Stimulated activated CD4-positive, alpha-beta T cell treated with anti-CD3 and anti-CD28 coated beads, Interleukin-12 subunit alpha, Interleukin-12 subunit beta, amount 100 ng/mL, for 4 hours (primary cell): ENCODE results near the gene STARD4.

Experiments used
- DNase-seq: peaks from one replicate; pipeline ENCODE4 v3.0.0-alpha.2; 2020

The STARD4 gene, protein sequence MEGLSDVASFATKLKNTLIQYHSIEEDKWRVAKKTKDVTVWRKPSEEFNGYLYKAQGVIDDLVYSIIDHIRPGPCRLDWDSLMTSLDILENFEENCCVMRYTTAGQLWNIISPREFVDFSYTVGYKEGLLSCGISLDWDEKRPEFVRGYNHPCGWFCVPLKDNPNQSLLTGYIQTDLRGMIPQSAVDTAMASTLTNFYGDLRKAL

DNA sequence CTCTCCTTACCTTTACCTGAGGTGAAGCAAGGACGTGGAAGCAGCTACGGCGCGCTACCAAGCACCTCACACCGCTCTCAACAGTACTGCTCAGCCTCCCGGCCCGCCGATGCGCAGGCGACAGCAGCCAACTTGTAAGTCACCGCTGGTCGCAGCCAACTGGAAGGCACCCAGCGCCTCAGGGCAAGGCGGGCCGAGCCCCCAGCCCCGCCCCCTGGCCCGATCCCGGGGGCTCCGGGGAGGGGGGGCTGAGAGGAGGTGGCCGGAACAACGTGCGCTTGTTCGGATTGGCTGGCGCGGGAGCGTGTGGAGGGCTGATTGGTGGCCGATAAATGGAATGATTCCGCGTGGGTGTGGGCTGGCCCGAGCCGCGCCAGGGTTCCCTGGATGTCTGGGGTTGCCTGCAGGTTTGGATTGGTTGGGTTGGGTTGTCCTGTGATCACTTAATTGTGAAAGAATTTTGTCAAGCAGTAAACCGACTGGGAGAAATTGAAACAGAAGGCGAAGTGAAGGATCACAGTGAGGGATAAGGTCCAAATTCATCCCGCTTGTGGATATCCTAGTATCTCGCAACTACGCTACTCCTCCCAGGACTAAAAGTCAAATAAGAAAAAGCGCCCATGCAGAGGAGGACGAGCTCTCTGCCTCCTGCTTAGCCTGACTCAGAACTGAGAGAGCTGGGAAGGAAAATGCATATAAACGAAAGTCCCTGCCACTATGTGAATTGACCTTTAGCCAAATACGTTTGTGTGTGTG lies at the start of gene STARD4:
TSS of gene STARD4 (minus strand) at position 161 of the 756 bp plus-strand sequence. CDS start 5,102 bp downstream, outside the sequence.
- peak; percentile 87 for DNase-seq

DNA sequence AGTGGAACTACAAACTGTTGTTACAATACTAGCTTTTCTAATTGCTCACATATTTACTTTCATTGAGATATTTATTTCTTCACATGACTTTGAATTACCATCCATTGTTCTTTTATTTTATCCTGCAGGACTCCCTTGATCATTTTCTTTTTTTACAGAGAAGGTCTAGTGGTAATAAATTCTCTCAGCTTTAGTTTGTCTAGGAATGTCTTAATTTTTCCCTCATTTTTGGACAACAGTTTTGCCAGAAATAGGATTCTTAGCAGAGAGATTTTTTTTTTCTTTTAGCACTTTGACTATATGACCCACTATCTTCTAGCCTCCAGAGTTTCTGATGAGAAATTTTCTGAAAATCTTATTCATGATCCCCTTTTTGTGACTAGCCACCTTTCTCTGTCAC lies 47.3 kb upstream of the STARD4 start:
- DNase-seq = no peak

DNA sequence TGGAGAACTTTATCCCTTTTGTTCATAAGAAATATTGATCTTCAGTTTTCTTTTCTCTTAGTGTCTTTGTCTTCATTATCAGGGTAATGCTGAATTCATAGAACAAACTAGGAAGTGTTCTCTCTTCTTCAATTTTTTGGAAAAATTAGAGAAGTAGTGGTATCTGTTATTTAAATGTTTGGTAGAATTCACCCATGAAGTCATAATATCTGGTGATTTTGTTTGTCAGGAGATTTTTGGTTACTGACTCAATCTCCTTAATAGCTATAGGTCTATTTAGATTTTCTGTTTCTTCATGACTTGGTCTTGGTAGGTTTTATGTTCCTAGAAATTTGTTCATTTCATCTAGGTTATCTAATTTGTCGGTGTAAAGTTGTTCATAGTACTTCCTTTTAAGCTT lies 45.4 kb upstream of the STARD4 start:
- no peak for DNase-seq

DNA sequence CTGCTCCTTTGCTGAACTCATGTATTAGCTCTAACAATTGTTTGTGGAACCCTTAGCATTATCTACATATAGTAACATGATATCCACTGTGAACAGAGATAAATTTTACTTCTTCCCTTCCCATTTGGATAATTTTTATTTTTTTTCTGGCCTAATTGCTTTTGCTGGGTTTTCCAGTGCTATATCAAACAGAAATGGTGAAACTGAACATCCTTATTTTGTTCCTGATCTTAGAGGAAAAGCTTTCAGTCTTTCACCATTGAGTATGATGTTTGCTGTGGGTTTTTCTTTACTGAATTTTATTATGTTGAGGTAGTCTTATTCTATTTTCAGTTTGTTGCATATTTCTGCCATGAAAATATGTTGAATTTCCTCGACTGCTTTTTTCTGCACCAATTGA lies 44.8 kb upstream of the STARD4 start:
- no peak for DNase-seq

DNA sequence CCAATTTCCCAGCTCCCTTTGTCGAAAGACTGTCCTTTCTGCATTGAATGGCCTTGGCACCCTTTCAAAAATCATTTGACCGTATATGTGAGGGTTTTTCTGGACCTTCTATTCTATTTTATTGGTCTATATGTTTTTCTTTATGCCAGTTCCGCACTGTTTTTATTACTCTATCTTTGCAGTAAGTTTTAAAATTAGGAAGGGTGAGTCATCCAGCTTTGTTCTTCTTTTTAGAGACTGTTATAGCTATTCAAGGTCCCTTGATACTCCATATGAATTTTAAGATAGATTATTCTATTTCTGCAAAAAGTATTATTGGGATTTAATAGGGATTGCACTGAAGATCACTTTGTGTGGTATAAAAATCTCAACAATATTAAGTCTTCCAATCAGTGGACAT lies 44.2 kb upstream of the STARD4 start:
- DNase-seq = no peak

DNA sequence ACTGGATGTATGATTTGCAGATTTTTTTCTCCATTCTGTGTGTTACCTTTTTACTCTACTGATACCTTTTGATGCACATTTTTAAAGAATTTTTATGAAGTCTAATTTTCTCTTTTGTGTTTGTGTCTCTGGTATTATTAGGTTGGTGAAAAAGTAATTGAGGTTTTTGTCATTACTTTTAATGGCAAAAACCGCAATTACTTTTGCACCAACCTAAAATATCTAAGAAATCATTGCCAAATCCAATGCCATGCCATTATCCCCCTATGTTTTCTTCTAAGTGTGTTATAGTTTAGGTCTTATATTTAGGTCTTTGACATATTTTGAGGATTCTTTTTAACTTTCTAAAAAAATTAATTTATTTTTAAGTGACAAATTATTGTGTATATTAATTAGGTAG lies 43.4 kb upstream of the STARD4 start:
- no peak for DNase-seq

DNA sequence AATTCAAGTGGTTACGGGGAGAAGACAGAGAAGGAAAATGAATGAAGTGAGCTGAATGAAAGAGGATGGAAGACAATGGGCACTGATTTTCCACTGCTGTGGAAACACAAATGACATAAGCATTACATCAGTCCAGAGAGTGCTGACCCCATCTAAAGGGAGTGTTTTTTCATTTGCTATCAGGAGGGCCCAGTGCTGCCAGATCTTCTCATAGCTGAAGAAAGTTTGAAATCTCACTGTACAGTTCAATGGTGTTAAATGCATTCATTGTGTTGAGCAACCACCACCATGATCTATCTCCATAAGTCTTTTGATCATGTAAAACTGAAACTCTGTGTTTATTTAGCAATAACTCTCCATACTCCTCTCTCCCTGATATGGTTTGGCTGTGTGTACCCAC lies 41.5 kb upstream of the STARD4 start:
- no peak for DNase-seq

DNA sequence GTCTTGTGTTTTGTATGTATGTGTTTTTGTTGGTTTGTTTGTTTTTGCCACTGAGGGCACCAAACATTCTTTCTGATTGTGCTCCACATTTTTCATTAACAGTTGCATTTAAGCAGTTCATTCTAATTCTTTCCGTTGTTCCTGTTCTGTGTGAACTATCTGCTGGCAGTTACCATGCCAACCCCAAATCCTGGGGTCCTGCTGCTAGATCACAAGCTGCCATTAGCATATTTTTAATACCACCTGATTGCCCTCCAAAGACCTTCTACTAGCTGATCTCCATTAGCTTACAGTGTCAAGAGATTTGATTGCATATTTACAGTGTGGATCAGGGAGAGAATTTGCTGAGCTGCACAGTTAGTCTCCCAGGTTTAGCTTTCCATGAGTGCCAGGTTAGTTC lies 40.6 kb upstream of the STARD4 start:
- no peak for DNase-seq

DNA sequence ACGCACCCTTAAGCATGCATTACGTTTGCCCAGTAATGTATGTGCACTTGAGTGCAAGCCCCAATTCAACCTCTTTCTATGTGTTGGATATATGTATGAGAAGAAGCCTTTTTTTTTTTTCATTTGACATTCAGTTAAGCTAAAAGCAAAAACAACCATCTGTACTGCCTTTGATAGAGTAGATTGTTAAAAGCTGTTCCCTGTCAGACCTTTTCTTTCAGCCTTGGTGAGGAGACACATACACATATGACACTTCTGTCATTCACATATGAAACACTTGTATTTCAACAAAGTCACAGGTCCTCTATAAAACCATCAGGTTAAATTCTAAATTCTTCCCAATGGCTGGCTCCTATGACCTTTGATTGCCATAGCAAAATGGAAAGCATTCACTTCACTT lies 40.2 kb upstream of the STARD4 start:
- no peak for DNase-seq

DNA sequence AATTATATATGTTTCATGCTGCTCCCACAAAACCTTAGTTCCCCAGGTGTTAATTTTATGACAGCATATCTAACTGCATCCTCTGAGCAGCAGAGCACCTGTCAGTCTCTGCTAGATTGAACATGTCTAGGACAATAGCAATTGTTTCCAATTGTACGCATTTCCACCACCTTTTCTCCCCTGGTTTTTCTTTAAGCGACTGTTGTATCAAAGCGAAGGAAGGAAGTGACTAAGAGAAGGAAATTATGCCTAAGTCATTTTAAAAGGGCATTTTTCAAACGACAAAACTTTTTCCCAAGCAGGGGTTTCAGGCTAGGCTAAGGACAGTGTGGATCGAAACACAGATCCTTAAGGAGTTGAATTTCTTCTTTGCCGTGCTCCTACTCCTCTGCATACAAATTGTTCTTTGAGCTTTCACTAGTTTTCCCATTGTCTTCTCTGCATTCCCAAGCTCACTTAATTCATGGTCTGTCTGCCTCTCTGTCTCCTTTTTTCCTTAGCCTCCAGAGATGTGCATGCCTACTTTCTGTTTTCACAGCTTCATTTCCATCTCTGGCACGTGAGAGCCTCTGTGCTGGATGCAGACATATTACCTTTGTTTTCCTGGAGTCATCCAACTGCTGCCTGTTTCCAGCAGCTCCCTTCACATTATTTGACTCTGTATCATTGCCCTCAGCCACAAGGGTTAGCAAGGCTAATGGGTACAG lies 39.4 kb upstream of the STARD4 start:
- DNase-seq = no peak

DNA sequence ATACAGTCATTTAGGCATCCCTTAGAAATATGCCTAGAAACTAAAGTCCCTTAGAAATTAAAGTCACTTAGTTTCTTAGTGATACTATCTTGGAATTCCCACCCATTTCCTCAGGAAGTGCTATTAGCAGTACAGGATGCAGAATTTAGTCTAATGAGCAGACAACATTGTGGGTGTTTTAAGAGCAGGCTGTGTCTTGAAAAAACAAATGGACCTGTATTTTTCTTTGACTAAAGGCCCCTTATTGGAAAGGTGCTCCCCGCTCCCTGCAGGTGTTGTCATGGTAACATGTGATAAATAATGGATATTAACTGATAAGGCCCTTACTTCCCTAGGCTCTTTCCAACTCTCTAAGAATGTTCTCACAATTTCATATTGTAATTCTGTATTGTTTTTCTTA lies 38.8 kb upstream of the STARD4 start:
- no peak for DNase-seq

DNA sequence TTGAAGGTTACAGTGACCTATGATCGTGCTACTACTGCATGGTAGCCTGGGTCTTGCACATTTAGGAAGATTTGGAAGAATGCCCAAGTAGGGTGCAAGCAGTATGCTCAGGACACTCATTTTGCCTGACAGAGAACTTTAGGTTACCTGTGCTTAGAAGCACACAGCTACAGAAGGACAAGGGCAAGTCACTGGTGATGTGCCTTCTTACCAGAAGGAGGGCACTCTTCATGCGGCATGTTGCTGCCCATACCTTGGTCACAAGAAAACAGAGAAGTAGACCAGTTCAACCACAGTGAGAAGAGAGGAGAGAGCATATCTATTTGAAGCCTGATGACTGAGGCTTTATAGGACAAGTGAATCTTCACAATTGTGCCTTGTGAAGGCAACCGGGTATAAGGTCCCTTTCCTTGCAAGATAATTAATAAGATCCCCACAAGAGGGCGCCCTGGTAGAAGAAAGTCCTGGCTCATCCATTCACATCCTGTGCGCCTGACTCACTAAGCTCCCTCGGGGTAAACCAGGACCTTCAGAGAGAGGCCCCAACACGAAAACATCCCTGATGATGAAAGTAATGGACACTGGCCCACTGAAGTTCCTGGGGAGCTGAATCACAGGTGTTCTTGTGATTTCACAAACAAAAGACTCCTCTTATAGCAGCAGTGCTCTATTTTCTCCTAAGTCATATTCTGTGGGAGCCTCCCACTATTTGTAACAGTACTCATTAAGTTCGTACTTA lies 38.1 kb upstream of the STARD4 start:
- peak; percentile 59 for DNase-seq

DNA sequence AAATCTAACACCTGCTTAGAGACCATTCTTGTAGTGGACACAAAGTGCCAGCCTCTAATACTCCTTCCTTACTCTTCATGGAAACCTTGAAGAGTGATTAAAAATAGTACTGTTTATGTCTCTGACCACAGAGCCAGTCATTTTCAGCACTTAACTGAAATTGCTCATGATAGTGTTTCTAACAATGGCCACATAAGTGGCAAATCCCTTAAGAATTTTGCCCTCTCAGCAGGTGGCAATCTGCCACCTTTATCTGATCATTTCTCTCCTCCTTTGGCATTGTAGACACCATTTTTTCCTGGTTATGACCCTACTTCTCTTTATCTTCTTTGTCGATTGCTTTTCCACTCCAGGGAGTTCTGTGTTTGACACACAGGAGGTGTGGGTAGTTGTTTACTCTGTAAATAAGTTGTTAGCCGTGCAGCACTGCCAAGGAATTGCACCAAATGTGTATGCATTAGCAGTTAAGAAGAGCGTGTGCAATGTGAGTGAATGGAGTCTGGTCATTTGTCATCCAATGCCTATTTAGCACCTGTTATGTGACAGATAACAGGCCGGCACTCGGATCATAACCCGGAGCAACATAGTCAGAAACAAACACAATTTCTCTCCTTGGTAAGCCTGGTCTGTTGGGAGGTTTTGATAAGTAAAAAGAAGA lies 36.8 kb upstream of the STARD4 start:
- no peak for DNase-seq

DNA sequence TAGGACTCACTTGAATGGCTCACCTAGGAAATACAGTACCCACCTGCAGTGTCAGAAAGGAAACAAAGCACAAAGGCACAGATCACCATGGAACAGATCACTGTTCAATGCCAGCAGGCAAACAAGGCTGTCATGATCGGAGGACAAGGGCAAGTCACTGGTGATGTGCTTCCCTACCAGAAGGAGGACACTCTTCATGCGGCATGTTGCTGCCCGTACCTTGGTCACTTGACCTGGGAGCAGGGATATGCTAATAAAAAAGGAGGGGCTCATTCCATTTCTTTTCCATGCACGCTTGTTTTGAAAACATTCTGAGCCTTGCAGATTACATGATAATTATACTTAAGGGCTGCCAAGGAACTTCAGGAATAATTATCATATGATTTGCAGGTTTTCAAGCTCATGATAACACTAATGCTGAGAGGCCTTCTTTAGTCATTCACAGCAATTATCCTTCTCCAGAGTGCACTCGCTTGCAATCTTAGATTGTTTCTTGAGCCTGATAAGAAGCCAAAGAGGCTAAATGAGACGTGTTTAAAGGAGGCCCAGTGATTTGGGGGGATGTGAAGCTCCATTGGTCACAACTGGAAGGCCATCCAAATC lies 36.1 kb upstream of the STARD4 start:
- no peak for DNase-seq

DNA sequence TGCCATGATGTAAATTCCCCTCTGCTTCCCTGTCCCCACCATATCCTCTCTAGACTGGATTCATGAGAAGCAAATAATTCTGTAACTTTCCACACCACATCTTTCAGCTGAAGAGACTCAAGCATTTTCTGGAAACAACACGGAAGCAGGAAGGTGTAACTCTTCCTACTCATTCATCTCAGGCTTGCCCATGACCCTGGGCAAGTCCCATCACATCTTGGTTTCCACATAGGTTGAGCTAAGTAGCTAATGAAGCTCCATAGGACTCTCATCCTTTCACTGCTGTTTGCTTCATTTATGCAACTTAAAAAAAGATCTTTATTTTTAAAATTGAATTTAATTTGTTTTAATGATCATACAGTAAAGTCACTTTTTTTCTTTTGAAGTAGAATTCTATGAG lies 32.7 kb upstream of the STARD4 start:
- no peak for DNase-seq

DNA sequence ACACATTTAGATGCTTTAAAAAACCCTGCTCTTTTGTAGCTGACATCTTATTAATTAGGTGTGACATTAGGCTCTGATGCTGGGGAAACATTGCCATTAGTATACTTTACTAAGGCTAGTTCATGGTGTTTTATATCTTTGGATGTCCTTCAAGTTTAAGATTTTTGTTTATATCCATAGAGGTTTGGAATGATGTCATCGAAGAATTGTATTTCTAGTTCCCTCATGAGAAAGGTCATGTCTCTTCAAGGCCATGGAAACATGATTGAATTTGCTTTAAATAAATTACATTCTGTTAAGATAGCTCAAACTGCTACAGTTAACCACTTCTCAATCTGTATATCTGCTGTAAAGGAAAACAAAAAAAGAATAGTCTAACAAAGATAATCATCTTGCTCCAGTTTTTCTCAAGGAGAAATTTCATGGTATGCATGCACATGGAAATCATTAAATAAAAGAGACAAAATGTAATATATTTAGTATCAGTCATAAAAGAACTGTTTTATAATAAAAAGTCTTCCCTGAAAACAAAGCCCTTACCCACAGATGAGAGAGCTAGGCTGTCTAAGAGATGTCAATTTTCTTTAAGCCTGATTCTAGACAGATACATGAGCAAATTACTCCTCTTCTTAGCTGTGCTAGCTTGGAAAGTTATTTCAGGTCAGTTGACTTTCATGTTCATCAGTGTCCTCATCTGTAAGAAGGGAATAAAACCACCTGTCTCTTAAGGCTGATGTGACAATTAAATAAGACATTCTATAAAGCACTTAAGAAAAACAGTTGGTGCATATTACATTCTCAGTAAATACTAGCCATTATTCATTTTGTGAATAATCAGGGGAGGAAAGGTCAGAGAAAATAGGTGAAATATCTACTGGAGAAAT lies 25.0 kb upstream of the STARD4 start:
- DNase-seq = no peak

DNA sequence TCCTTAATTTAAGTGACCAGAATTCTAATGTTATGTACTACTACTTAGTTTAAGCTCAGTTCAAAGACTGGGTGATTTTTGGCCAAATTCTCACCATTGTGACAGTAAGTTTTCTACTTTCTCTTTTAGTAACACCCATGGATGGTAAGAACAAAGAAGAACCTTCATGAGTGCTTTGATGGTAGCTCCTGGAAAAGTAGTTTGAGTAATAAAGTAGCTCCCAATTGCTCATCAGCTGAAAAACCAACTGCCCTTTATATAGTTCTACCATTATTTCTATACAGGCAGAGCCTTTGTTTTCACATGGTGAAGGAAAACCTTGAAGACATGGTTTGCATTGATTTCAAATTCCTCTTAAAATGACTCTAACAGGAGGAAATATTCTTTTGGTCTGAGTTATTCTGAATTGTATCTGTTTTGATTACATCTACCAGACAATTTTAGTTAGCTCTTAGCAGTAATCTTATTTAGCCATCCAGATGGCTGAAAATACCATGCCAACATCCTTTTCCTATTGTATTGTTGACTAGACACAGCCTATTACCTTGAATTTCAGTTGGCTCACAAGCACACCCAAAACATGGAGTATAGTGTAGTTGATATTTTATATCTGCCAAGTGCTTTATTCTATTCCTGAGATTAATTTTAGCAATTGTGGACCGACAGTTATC lies 23.7 kb upstream of the STARD4 start:
- no peak for DNase-seq

DNA sequence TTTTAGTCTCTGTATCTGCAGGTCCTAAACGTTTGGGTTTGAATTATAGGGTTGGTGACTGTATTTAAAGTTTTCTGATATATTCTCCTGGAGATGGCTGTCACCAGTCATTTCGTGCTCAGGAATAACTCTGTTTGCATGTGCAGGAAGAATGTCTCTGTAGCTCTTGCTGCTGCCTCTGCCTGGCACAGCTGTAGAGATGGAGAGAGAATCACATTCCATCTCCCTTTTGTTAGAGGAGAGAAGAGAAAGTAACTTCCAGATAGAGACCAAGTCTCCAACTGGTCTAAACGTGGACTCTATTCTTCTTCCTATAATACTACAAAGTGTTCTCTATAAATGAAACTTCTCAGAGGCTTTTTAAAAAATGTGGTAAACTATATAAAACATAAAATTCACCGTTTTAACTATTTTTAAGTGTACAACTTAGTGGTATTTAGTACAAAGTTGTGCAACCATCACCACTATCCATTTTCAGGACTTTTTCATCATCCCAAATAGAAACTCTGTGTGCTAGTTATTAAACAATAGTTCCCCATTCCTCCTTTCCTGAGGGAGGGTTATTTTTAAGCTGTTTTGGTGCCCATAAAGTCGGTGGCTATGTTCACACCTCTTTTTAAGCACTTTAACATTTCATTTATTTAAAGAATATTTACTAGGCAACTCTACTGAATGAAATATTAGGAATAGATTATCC lies 20.7 kb upstream of the STARD4 start:
- DNase-seq = no peak

DNA sequence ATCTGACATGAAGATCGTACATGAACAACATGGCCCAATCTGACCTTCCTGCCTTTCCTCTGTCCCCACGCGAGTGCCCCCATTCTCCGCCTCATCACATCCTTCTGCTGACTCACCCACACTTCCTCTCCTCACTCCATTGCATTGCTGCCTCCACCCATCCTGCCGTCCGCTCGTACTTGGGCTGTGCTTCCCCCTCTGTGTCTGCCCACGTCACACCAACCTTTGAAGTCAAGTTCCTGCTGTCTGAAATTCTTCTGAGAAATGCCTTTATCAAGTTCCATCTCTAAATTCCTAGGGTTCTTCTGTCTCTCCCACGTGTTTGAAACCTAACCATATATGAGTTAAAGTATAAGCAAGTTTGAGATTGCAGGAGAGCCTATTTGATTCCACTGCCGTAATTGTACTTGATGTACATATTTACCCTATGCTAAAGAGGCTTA lies 18.0 kb upstream of the STARD4 start:
- peak; percentile 59 for DNase-seq

DNA sequence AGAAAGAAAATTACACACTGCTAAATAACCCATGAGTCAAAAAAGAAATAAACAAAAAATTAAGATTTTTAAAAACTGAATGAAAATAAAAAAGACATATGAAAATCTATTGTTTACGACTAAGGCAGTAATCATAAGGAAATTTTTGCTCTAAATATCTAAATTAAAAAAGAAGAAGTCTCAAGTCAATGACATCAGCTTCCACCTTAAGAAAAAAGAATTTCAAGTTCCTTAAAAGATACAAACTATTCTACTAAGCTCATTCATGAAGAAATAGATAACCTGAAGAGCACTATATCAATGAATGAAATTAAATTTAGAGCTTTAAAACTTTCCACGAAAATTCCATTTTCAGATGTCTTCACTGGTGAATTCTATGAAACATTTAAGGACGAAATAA lies 15.7 kb upstream of the STARD4 start:
- DNase-seq = no peak
